ENCODE measurements around the gene PTGDR2. TPM values are rescaled to one million over a fixed set of nuclear protein-coding genes. Genes with fewer than 3 reads are reported as not detected.

Gene PTGDR2
- total RNA-seq, 1 donor from 2014 or later = not detected

DNA sequence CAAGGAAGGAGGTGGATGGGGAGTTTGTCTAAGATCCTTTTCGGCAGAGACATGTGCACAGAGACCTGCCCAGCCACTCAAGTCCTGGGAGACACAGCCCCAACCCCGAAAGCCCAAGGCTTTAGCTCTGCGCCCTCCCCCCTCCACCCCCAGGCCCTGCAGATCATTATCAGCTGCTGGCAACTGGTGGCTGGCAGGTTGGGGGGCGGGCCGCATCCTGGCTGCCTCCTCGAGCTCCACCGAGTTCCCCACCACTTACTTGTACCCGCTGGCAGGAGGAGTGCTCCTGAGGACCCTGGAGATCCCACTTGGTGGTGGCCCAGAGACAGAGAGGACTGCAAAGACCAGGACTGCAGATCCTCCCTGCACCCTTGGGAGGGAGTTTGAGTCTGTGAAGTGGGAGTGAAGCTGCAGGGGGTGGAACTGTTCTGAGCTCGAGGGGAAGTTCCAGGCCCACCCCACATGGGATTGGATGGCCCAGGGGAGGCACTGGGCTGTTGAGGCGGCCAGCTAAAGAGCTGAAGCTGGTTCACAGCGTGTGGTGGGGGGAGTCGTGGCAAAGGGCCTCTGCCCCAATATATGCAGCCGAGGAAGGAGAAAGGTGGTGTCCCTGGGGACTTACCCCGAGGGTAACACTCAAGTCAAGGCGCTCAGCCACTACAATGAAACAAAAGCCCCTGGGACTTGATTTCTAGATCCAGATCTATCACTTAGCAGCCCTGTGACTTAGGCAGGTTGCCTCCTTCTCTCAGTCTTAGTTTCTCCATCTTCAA, 33.7 kb downstream of the PTGDR2 start:
- no peak overlapping the region for H3K4me3 Mint-ChIP-seq (ENCODE audit: unreplicated experiment)
- no peaks in the 10 kb centered on the region for H3K36me3 Mint-ChIP-seq (ENCODE audit: low read depth, unreplicated experiment)
- FAIRE-seq = no peak

GRCh38 chr11:60818057-60818456, 37.7 kb downstream of the PTGDR2 start:
- H3K4me1 ChIP-seq (ENCODE audit: insufficient read depth, low read length) = no peaks in the 10 kb centered on the region
- no peaks in the 10 kb centered on the region for H3K79me2 ChIP-seq (ENCODE audit: insufficient read depth, low read length)
- H3K4me3 ChIP-seq (ENCODE audit: insufficient read depth, low read depth, low read length) = no peak overlapping the region
- no peak overlapping the region for H3K4me3 Mint-ChIP-seq (ENCODE audit: unreplicated experiment)
- no peak for DNase-seq (ENCODE audit: low read depth)
- H3K4me1 Mint-ChIP-seq (ENCODE audit: low read depth, unreplicated experiment) = no peaks in the 10 kb centered on the region
- no peak overlapping the region for H3K4me2 ChIP-seq (ENCODE audit: low read length)
- H2AFZ ChIP-seq (ENCODE audit: low read depth, low read length) = no peak overlapping the region
- FAIRE-seq = no peak
- H3K36me3 ChIP-seq (ENCODE audit: insufficient read depth, low read length) = no peaks in the 10 kb centered on the region
- H3K9me3 ChIP-seq (ENCODE audit: insufficient read depth, low read depth, low read length) = peaks cover 10% of the 10 kb centered on the region
- H3K9ac ChIP-seq (ENCODE audit: low read length) = no peak overlapping the region
- peaks cover 4% of the 10 kb centered on the region for H3K27me3 ChIP-seq (ENCODE audit: insufficient read depth, low read length)
- no peak overlapping the region for H3K27ac ChIP-seq (ENCODE audit: low read depth, low read length)
- peaks cover 14% of the 10 kb centered on the region for H3K9me3 Mint-ChIP-seq (ENCODE audit: unreplicated experiment)
- TF ChIP-seq EZH2 (IDR thresholded peaks at IDR 0.05; ENCODE audit: insufficient read depth, low read length) = no peak
- TF ChIP-seq, protein P1, sequence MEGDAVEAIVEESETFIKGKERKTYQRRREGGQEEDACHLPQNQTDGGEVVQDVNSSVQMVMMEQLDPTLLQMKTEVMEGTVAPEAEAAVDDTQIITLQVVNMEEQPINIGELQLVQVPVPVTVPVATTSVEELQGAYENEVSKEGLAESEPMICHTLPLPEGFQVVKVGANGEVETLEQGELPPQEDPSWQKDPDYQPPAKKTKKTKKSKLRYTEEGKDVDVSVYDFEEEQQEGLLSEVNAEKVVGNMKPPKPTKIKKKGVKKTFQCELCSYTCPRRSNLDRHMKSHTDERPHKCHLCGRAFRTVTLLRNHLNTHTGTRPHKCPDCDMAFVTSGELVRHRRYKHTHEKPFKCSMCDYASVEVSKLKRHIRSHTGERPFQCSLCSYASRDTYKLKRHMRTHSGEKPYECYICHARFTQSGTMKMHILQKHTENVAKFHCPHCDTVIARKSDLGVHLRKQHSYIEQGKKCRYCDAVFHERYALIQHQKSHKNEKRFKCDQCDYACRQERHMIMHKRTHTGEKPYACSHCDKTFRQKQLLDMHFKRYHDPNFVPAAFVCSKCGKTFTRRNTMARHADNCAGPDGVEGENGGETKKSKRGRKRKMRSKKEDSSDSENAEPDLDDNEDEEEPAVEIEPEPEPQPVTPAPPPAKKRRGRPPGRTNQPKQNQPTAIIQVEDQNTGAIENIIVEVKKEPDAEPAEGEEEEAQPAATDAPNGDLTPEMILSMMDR (IDR thresholded peaks at IDR 0.05; ENCODE audit: insufficient read depth, low read depth, low read length) = no peak
- peaks cover 26% of the 10 kb centered on the region for H3K27me3 Mint-ChIP-seq (ENCODE audit: low read depth, unreplicated experiment)
- no peaks in the 10 kb centered on the region for H3K36me3 Mint-ChIP-seq (ENCODE audit: low read depth, unreplicated experiment)
- no peak overlapping the region for H3K27ac Mint-ChIP-seq (ENCODE audit: unreplicated experiment)
- no peaks in the 10 kb centered on the region for H4K20me1 ChIP-seq (ENCODE audit: insufficient read depth, low read length)

More for the DNA sequence above, 33.7 kb downstream of the PTGDR2 start:
- no peak for TF ChIP-seq EZH2 (IDR thresholded peaks at IDR 0.05; ENCODE audit: insufficient read depth, low read length)
- TF ChIP-seq, protein P1 (IDR thresholded peaks at IDR 0.05; ENCODE audit: insufficient read depth, low read depth, low read length) = no peak
- Histone ChIP-seq H3K9ac (ENCODE audit: low read length) (no peak overlapping the region), H3K27ac (ENCODE audit: low read depth, low read length) (no peak overlapping the region), H3K79me2 (ENCODE audit: insufficient read depth, low read length) (no peaks in the 10 kb centered on the region), H4K20me1 (ENCODE audit: insufficient read depth, low read length) (no peaks in the 10 kb centered on the region), H3K27me3 (ENCODE audit: insufficient read depth, low read length) (peaks cover 4% of the 10 kb centered on the region), H3K4me3 (ENCODE audit: insufficient read depth, low read depth, low read length) (no peak overlapping the region), H3K36me3 (ENCODE audit: insufficient read depth, low read length) (no peaks in the 10 kb centered on the region), H3K4me2 (ENCODE audit: low read length) (no peak overlapping the region), H3K9me3 (ENCODE audit: insufficient read depth, low read depth, low read length) (peaks cover 3% of the 10 kb centered on the region), H3K4me1 (ENCODE audit: insufficient read depth, low read length) (no peaks in the 10 kb centered on the region), H2AFZ (ENCODE audit: low read depth, low read length) (no peak overlapping the region)
- no peak for DNase-seq (ENCODE audit: low read depth)
- Mint-ChIP-seq H3K4me1 (ENCODE audit: low read depth, unreplicated experiment) (no peaks in the 10 kb centered on the region), H3K27ac (ENCODE audit: unreplicated experiment) (no peak overlapping the region), H3K27me3 (ENCODE audit: low read depth, unreplicated experiment) (peaks cover 27% of the 10 kb centered on the region), H3K9me3 (ENCODE audit: unreplicated experiment) (peaks cover 8% of the 10 kb centered on the region)

- no peak overlapping the region for H3K27ac Mint-ChIP-seq (ENCODE audit: unreplicated experiment)
- no peak overlapping the region for H2AFZ ChIP-seq (ENCODE audit: low read depth, low read length)
- peaks cover 14% of the 10 kb centered on the region for H3K9me3 Mint-ChIP-seq (ENCODE audit: unreplicated experiment)
- H3K27me3 ChIP-seq (ENCODE audit: insufficient read depth, low read length) = peaks cover 8% of the 10 kb centered on the region
- H3K27ac ChIP-seq (ENCODE audit: low read depth, low read length) = no peak overlapping the region
- no peaks in the 10 kb centered on the region for H4K20me1 ChIP-seq (ENCODE audit: insufficient read depth, low read length)
- TF ChIP-seq, protein P1 (IDR thresholded peaks at IDR 0.05; ENCODE audit: insufficient read depth, low read depth, low read length) = no peak
- no peak for TF ChIP-seq EZH2 (IDR thresholded peaks at IDR 0.05; ENCODE audit: insufficient read depth, low read length)
- no peaks in the 10 kb centered on the region for H3K36me3 Mint-ChIP-seq (ENCODE audit: low read depth, unreplicated experiment)
- H3K27me3 Mint-ChIP-seq (ENCODE audit: low read depth, unreplicated experiment) = peaks cover 26% of the 10 kb centered on the region
- H3K9me3 ChIP-seq (ENCODE audit: insufficient read depth, low read depth, low read length) = peaks cover 10% of the 10 kb centered on the region
- H3K4me3 ChIP-seq (ENCODE audit: insufficient read depth, low read depth, low read length) = no peak overlapping the region
- DNase-seq (ENCODE audit: low read depth) (no peak), FAIRE-seq (no peak)
- H3K9ac ChIP-seq (ENCODE audit: low read length) = no peak overlapping the region
- no peaks in the 10 kb centered on the region for H3K4me1 ChIP-seq (ENCODE audit: insufficient read depth, low read length)
- H3K4me3 Mint-ChIP-seq (ENCODE audit: unreplicated experiment) = no peak overlapping the region
- H3K79me2 ChIP-seq (ENCODE audit: insufficient read depth, low read length) = no peaks in the 10 kb centered on the region
- H3K4me2 ChIP-seq (ENCODE audit: low read length) = no peak overlapping the region
- no peaks in the 10 kb centered on the region for H3K4me1 Mint-ChIP-seq (ENCODE audit: low read depth, unreplicated experiment)
- H3K36me3 ChIP-seq (ENCODE audit: insufficient read depth, low read length) = no peaks in the 10 kb centered on the region
Observed at GRCh38 chr11:60816590-60817157, 39.1 kb downstream of the PTGDR2 start.
